Measurements from ENCODE around the gene KLHL35.

The KLHL35 gene

GRCh38 chr11:75399344-75400145, 33.5 kb downstream of the KLHL35 start, which contains the start of gene RPS3:
TSS of gene RPS3 (plus strand) at chr11:75399518. CDS start at chr11:75399548, 30 bp downstream.
- no peak for TF ChIP-seq CTCF (IDR thresholded peaks at IDR 0.05; ENCODE audit: low read length, missing control alignments)
- H3K4me3 ChIP-seq (replicated peaks; ENCODE audit: low read depth, low read length) = peak within 1 kb of the TSS; percentile 85
- peak; percentile 93 for DNase-seq (ENCODE audit: low read depth)

- TF ChIP-seq CTCF (IDR thresholded peaks at IDR 0.05; ENCODE audit: low read length, missing control alignments) = no peak
- H3K4me3 ChIP-seq (replicated peaks; ENCODE audit: low read depth, low read length) = no peak overlapping the region
Measured at GRCh38 chr11:75398906-75399305, 34.1 kb downstream of the KLHL35 start.

GRCh38 chr11:75394085-75394840, 38.7 kb downstream of the KLHL35 start:
- TF ChIP-seq CTCF (IDR thresholded peaks at IDR 0.05; ENCODE audit: low read length, missing control alignments) = no peak
- DNase-seq (ENCODE audit: low read depth) = no peak
- no peak overlapping the region for H3K4me3 ChIP-seq (replicated peaks; ENCODE audit: low read depth, low read length)

More at GRCh38 chr11:75398906-75399305, 34.1 kb downstream of the KLHL35 start:
- DNase-seq (ENCODE audit: low read depth) = no peak

- H3K4me3 ChIP-seq (replicated peaks; ENCODE audit: low read depth, low read length) = no peak overlapping the region
- TF ChIP-seq CTCF (IDR thresholded peaks at IDR 0.05; ENCODE audit: low read length, missing control alignments) = no peak
- DNase-seq (ENCODE audit: low read depth) = no peak
Measured at GRCh38 chr11:75389925-75390324, 43.1 kb downstream of the KLHL35 start.

- H3K4me3 ChIP-seq (replicated peaks; ENCODE audit: low read depth, low read length) = no peak overlapping the region
- TF ChIP-seq CTCF (IDR thresholded peaks at IDR 0.05; ENCODE audit: low read length, missing control alignments) = no peak
- no peak for DNase-seq (ENCODE audit: low read depth)
Measured at GRCh38 chr11:75389276-75389605, 43.8 kb downstream of the KLHL35 start.

GRCh38 chr11:75388386-75389275, 44.4 kb downstream of the KLHL35 start:
- TF ChIP-seq CTCF (IDR thresholded peaks at IDR 0.05; ENCODE audit: low read length, missing control alignments) = peak; percentile 80
- no peak overlapping the region for H3K4me3 ChIP-seq (replicated peaks; ENCODE audit: low read depth, low read length)
- DNase-seq (ENCODE audit: low read depth) = peak; percentile 88

Data from fibroblast of pulmonary artery (primary cell).